ENCODE measurements around the gene MYF5.

DNA sequence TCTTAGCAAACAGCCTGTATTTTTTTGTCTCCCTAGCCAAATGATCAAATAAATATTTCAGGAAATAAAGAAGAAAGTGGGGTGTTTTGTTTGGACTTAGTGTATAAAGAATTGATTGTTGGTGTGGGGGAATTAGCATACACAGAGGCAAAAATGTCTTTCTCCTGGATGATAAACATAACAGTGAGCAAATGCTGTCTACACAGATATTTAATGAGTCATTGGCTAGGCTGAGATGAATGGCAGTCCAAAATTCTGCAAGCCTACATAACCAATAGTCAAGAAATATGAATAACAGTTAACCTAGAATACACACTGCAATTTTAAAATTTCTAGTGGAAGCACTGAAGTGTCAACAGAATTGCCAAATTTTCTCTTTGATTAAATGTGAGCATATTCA is 35.8 kb downstream of the MYF5 start:
- TF ChIP-seq, protein P1, sequence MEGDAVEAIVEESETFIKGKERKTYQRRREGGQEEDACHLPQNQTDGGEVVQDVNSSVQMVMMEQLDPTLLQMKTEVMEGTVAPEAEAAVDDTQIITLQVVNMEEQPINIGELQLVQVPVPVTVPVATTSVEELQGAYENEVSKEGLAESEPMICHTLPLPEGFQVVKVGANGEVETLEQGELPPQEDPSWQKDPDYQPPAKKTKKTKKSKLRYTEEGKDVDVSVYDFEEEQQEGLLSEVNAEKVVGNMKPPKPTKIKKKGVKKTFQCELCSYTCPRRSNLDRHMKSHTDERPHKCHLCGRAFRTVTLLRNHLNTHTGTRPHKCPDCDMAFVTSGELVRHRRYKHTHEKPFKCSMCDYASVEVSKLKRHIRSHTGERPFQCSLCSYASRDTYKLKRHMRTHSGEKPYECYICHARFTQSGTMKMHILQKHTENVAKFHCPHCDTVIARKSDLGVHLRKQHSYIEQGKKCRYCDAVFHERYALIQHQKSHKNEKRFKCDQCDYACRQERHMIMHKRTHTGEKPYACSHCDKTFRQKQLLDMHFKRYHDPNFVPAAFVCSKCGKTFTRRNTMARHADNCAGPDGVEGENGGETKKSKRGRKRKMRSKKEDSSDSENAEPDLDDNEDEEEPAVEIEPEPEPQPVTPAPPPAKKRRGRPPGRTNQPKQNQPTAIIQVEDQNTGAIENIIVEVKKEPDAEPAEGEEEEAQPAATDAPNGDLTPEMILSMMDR (conservative IDR thresholded peaks at IDR 0.05), result no peak
- no peak for TF ChIP-seq ZFX (IDR thresholded peaks at IDR 0.05)

Data from C4-2B (cell line).